ENCODE data around the gene GRM8.
A peak's percentile ranks its signal among the peaks of the same experiment; 100 is the strongest.

GRM8 gene

GRCh38 chr7:127254163-127254684 lies 1.5 kb upstream of the GRM8 start:
- POLR2A ChIA-PET = interaction anchor here (0.6 kb wide), 1 partner anchor 725 kb away, joined by 3 read pairs; no protein-coding TSS in a partner anchor
- Histone ChIP-seq H3K27ac (ENCODE audit: extremely low read depth, low read depth, low read length) (no peak overlapping the region), H3K9me3 (ENCODE audit: control insufficient read depth, insufficient read depth, low read depth, low read length) (no peaks in the 10 kb centered on the region), H3K36me3 (ENCODE audit: control insufficient read depth in 2 of 2, insufficient read depth in 1 of 2, low read length in 2 of 2) (no peaks in the 10 kb centered on the region), H3K4me3 (ENCODE audit: low read depth, low read length) (no peak overlapping the region), H3K4me1 (ENCODE audit: control insufficient read depth, insufficient read depth, low read length) (no peaks in the 10 kb centered on the region)
- CTCF ChIA-PET = interaction anchor here (0.6 to 2.2 kb wide), 17 partner anchors 18 to 454 kb away, joined by 3 to 10 read pairs (median 4); no protein-coding TSS in a partner anchor
- TF ChIP-seq, protein P1, sequence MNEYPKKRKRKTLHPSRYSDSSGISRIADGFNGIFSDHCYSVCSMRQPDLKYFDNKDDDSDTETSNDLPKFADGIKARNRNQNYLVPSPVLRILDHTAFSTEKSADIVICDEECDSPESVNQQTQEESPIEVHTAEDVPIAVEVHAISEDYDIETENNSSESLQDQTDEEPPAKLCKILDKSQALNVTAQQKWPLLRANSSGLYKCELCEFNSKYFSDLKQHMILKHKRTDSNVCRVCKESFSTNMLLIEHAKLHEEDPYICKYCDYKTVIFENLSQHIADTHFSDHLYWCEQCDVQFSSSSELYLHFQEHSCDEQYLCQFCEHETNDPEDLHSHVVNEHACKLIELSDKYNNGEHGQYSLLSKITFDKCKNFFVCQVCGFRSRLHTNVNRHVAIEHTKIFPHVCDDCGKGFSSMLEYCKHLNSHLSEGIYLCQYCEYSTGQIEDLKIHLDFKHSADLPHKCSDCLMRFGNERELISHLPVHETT (tag by site-specific recombination; IDR thresholded peaks at IDR 0.05) = no peak
- TF ChIP-seq GFI1B (tag by site-specific recombination; IDR thresholded peaks at IDR 0.05) (no peak), SP7 (tag by site-specific recombination; IDR thresholded peaks at IDR 0.05) (no peak), ZNF747 (tag by site-specific recombination; IDR thresholded peaks at IDR 0.05) (no peak), GLI4 (tag by site-specific recombination; IDR thresholded peaks at IDR 0.05) (no peak), KLF17 (tag by site-specific recombination; IDR thresholded peaks at IDR 0.05) (no peak), ZNF155 (tag by site-specific recombination; IDR thresholded peaks at IDR 0.05) (no peak), ZNF596 (tag by site-specific recombination; IDR thresholded peaks at IDR 0.05) (no peak), ZNF571 (tag by site-specific recombination; IDR thresholded peaks at IDR 0.05) (no peak), ZNF2 (tag by site-specific recombination; IDR thresholded peaks at IDR 0.05) (no peak), ZEB2 (tag by site-specific recombination; IDR thresholded peaks at IDR 0.05) (no peak), INSM2 (tag by site-specific recombination; IDR thresholded peaks at IDR 0.05) (no peak), ZNF175 (tag by site-specific recombination; IDR thresholded peaks at IDR 0.05) (no peak), ZNF19 (tag by site-specific recombination; IDR thresholded peaks at IDR 0.05; ENCODE audit: low read depth) (no peak), ZBTB44 (tag by site-specific recombination; IDR thresholded peaks at IDR 0.05) (no peak), ZNF768 (tag by site-specific recombination; IDR thresholded peaks at IDR 0.05) (no peak)

GRCh38 chr7:127253281-127254162 lies 781 bp upstream of the GRM8 start:
- CTCF ChIA-PET = interaction anchor here (0.6 to 2.2 kb wide), 14 partner anchors 19 to 451 kb away, joined by 3 to 10 read pairs (median 4); no protein-coding TSS in a partner anchor
- peak overlapping the region; percentile 67 for H3K4me3 ChIP-seq (ENCODE audit: low read depth, low read length)
- no peaks in the 10 kb centered on the region for H3K36me3 ChIP-seq (ENCODE audit: control insufficient read depth in 2 of 2, insufficient read depth in 1 of 2, low read length in 2 of 2)
- peak overlapping the region; percentile 63 for H3K27ac ChIP-seq (ENCODE audit: extremely low read depth, low read depth, low read length)
- POLR2A ChIA-PET = interaction anchor here (0.6 to 1.1 kb wide), 2 partner anchors 139 to 724 kb away, joined by 3 read pairs; partner anchors contain the start of gene ZNF800
- no peaks in the 10 kb centered on the region for H3K9me3 ChIP-seq (ENCODE audit: control insufficient read depth, insufficient read depth, low read depth, low read length)
- H3K4me1 ChIP-seq (ENCODE audit: control insufficient read depth, insufficient read depth, low read length) = no peaks in the 10 kb centered on the region
- TF ChIP-seq SCRT2 (tag by site-specific recombination; IDR thresholded peaks at IDR 0.05) (peak; percentile 49), ZNF169 (tag by site-specific recombination; IDR thresholded peaks at IDR 0.05) (no peak), ZNF19 (tag by site-specific recombination; IDR thresholded peaks at IDR 0.05; ENCODE audit: low read depth) (no peak), ZNF394 (tag by site-specific recombination; IDR thresholded peaks at IDR 0.05; ENCODE audit: borderline replicate concordance) (no peak; the same call in 1 of the 2 replicates), ZSCAN16 (tag by site-specific recombination; IDR thresholded peaks at IDR 0.05) (no peak), ZNF423 (tag by site-specific recombination; IDR thresholded peaks at IDR 0.05) (no peak), ZNF549 (tag by site-specific recombination; IDR thresholded peaks at IDR 0.05) (no peak), ZNF391 (tag by site-specific recombination; IDR thresholded peaks at IDR 0.05; ENCODE audit: borderline replicate concordance, low read depth) (no peak), ZBTB20 (tag by site-specific recombination; IDR thresholded peaks at IDR 0.05) (peak; percentile 70; the same call in 1 of the 2 replicates), ZNF560 (tag by site-specific recombination; IDR thresholded peaks at IDR 0.05; ENCODE audit: borderline replicate concordance) (no peak), ZNF596 (tag by site-specific recombination; IDR thresholded peaks at IDR 0.05) (no peak), ZFP3 (tag by site-specific recombination; IDR thresholded peaks at IDR 0.05; ENCODE audit: low read depth) (no peak), ZNF777 (tag by site-specific recombination; IDR thresholded peaks at IDR 0.05; ENCODE audit: borderline replicate concordance) (peak; percentile 70), ZNF266 (tag by site-specific recombination; IDR thresholded peaks at IDR 0.05; ENCODE audit: low read depth) (no peak)
- TF ChIP-seq, protein P2, sequence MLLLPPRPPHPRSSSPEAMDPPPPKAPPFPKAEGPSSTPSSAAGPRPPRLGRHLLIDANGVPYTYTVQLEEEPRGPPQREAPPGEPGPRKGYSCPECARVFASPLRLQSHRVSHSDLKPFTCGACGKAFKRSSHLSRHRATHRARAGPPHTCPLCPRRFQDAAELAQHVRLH (tag by site-specific recombination; IDR thresholded peaks at IDR 0.05) = no peak
